GM12891 (cell line): ENCODE data around the gene ST8SIA5.

Experiments
- POLR2A ChIP-seq: IDR thresholded peaks from 2 replicates; pipeline ENCODE4 v1.6.1; 2011; ENCODE audit warnings: low read depth, low read length, control low read depth
- POLR2AphosphoS5 ChIP-seq: IDR thresholded peaks from 2 replicates; pipeline ENCODE4 v1.6.1; 2011; ENCODE audit warnings: low read depth, low read length, control low read depth
- POU2F2 ChIP-seq: IDR thresholded peaks from 2 replicates; pipeline ENCODE4 v1.6.1; 2011; ENCODE audit warnings: low read depth, mild to moderate bottlenecking, control low read depth, low read length, moderate library complexity
- SPI1 ChIP-seq: IDR thresholded peaks from 2 replicates; pipeline ENCODE4 v1.6.1; 2011; ENCODE audit warnings: low read depth, low read length, control low read depth
- TAF1 ChIP-seq: IDR thresholded peaks from 2 replicates; pipeline ENCODE4 v1.6.1; 2011; ENCODE audit warnings: low read depth, low read length, control low read depth

- TF ChIP-seq POLR2AphosphoS5 (no peak), POLR2A (no peak), TAF1 (no peak), SPI1 (no peak), POU2F2 (no peak)
Observed at GRCh38 chr18:46619559-46619958, 137.3 kb downstream of the ST8SIA5 start.
